ENCODE results near the gene MMP24.

DNA sequence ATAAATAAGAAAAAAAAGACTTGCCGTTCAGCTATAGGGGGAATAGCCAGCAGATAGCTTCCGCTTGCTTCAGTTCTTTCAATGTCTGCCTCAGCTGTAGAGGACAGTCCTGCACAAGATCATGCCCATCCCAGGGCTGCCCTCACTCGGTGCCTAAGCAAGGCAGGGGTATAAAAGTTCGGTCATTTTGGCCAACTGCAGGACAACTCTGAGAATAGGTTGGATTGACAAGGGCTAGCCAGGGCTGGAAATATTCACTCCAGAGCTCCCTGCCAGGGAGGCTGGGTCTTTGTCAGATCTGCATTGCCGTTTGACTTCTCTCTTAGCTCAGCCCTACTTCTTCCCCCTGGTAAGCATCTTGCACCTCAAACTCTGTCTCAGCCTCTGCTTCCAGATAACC lies 46.2 kb upstream of the MMP24 start:
- TF ChIP-seq, protein P1, sequence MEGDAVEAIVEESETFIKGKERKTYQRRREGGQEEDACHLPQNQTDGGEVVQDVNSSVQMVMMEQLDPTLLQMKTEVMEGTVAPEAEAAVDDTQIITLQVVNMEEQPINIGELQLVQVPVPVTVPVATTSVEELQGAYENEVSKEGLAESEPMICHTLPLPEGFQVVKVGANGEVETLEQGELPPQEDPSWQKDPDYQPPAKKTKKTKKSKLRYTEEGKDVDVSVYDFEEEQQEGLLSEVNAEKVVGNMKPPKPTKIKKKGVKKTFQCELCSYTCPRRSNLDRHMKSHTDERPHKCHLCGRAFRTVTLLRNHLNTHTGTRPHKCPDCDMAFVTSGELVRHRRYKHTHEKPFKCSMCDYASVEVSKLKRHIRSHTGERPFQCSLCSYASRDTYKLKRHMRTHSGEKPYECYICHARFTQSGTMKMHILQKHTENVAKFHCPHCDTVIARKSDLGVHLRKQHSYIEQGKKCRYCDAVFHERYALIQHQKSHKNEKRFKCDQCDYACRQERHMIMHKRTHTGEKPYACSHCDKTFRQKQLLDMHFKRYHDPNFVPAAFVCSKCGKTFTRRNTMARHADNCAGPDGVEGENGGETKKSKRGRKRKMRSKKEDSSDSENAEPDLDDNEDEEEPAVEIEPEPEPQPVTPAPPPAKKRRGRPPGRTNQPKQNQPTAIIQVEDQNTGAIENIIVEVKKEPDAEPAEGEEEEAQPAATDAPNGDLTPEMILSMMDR (IDR thresholded peaks at IDR 0.05 in 8 of 11, conservative IDR thresholded peaks at IDR 0.05 in 3 of 11): no peak
- TF ChIP-seq POLR2A (IDR thresholded peaks at IDR 0.05) (no peak), POLR2AphosphoS5 (IDR thresholded peaks at IDR 0.05) (no peak)

All from spleen (tissue), 7 donors.